Thoracic aorta (tissue), 2 donors: ENCODE data around the gene NEDD4L. TPM values are rescaled to one million over a fixed set of nuclear protein-coding genes. Genes with fewer than 3 reads are reported as not detected.

Experiments used
- ATAC-seq: fragments of 150-250 bp; one replicate; pipeline ENCODE4 v1.8.0; 2017; ENCODE audit warnings: low read depth; ENCODE audit not compliant: insufficient number of reproducible peaks, low FRiP score
- DNase-seq: peaks from one replicate; pipeline ENCODE4 v3.0.0-alpha.2; 2020; ENCODE audit warnings: low spot score
- H3K27ac ChIP-seq, 2 donors: fragments of 200-600 bp; sonication (generic); 1 replicate in 1 of 2; 2 replicates in 1 of 2; pipeline ENCODE4 v1.5.1; 2016; ENCODE audit warnings: mild to moderate bottlenecking in 2 of 2, moderate library complexity in 2 of 2
- H3K27me3 ChIP-seq: fragments of 200-600 bp; sonication (generic); replicated peaks from 2 replicates; pipeline ENCODE4 v1.6.0; 2016; ENCODE audit warnings: mild to moderate bottlenecking; ENCODE audit not compliant: insufficient read depth
- H3K36me3 ChIP-seq: fragments of 200-600 bp; sonication (generic); one replicate; pipeline ENCODE4 v1.5.1; 2016
- H3K4me1 ChIP-seq, 2 donors: fragments of 200-600 bp; sonication (generic); 1 replicate in 1 of 2; 2 replicates in 1 of 2; pipeline versions ENCODE4 v1.5.1 to v1.6.0; 2016; ENCODE audit warnings: low read depth in 2 of 2, mild to moderate bottlenecking in 1 of 2; ENCODE audit not compliant: control insufficient read depth in 1 of 2
- H3K4me3 ChIP-seq: fragments of 200-600 bp; sonication (generic); 2 replicates; pipeline ENCODE4 v1.5.1; 2016; ENCODE audit warnings: mild to moderate bottlenecking
- H3K9me3 ChIP-seq: fragments of 200-600 bp; sonication (generic); 2 replicates; pipeline ENCODE4 v1.5.1; 2016
- CTCF ChIP-seq: fragments of 200-600 bp; sonication (generic); IDR thresholded peaks from one replicate; pipeline ENCODE4 v1.5.1; 2019; ENCODE audit warnings: antibody characterized with exemption
- total RNA-seq, 2 donors: library from RNA; depleted of rRNA; stranded (reverse); fragments of >200 nt; gene quantifications; one replicate each; pipeline versions ENCODE4 v1.1.0 to v1.2.3, GENCODE V29; 2016

NEDD4L gene
- total RNA-seq, 2 donors from 2014 or later, result 13.9 to 22.9 TPM

- DNase-seq (no peak), ATAC-seq (no peak)
- no peaks in the 10 kb centered on the region for H3K27me3 ChIP-seq
- no peak overlapping the region for H3K27ac ChIP-seq
- no peaks in the 10 kb centered on the region for H3K9me3 ChIP-seq
- TF ChIP-seq CTCF, result no peak
- no peak overlapping the region for H3K4me3 ChIP-seq
- no peaks in the 10 kb centered on the region for H3K4me1 ChIP-seq
- H3K36me3 ChIP-seq, result no peaks in the 10 kb centered on the region
These were observed 311.2 kb downstream of the NEDD4L start for GRCh38 chr18:58355243-58355642.

DNA sequence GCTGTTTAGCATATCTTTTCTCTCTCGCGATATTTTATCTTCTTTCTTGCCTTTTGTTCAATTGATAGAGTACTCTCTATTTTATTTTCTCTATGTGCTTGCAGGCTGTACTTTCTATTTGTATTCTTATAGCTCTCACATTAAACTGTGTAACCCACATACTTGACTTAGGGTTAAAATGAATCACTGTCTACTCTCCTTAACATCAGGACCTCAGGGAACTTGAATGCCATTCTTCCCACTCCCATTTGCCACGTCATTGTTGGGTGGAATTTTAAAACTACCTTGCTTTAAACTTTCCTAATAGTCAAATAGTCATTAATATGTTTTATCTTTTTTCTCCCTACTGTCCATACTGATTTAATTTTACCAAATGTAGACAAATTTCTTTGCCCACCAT lies 315.2 kb downstream of the NEDD4L start:
- Histone ChIP-seq H3K4me3 (no peak overlapping the region), H3K36me3 (no peaks in the 10 kb centered on the region), H3K9me3 (no peaks in the 10 kb centered on the region), H3K27ac (no peak overlapping the region), H3K4me1 (peaks cover 0 to 6% of the 10 kb centered on the region in 2 donors), H3K27me3 (no peaks in the 10 kb centered on the region)
- TF ChIP-seq CTCF, result no peak
- ATAC-seq, result no peak
- no peak for DNase-seq

- DNase-seq (no peak), ATAC-seq (no peak)
- Histone ChIP-seq H3K36me3 (no peaks in the 10 kb centered on the region), H3K27ac (no peak overlapping the region), H3K27me3 (no peaks in the 10 kb centered on the region), H3K4me1 (peaks cover 0 to 6% of the 10 kb centered on the region in 2 donors), H3K9me3 (no peaks in the 10 kb centered on the region), H3K4me3 (no peak overlapping the region)
- TF ChIP-seq CTCF, result no peak
These were observed 315.6 kb downstream of the NEDD4L start for GRCh38 chr18:58359620-58360019.

GRCh38 chr18:58360324-58360723 lies 316.3 kb downstream of the NEDD4L start:
- Histone ChIP-seq H3K27me3 (no peaks in the 10 kb centered on the region), H3K9me3 (no peaks in the 10 kb centered on the region), H3K4me3 (no peak overlapping the region), H3K36me3 (no peaks in the 10 kb centered on the region), H3K27ac (no peak overlapping the region), H3K4me1 (peaks cover 0 to 6% of the 10 kb centered on the region in 2 donors)
- ATAC-seq, result no peak
- TF ChIP-seq CTCF, result no peak
- DNase-seq, result no peak

- DNase-seq (no peak), ATAC-seq (no peak)
- H3K27ac ChIP-seq, result no peak overlapping the region
- no peak overlapping the region for H3K4me3 ChIP-seq
- peaks cover 0 to 6% of the 10 kb centered on the region in 2 donors for H3K4me1 ChIP-seq
- H3K36me3 ChIP-seq, result no peaks in the 10 kb centered on the region
- no peaks in the 10 kb centered on the region for H3K27me3 ChIP-seq
- H3K9me3 ChIP-seq, result no peaks in the 10 kb centered on the region
- no peak for TF ChIP-seq CTCF
These were observed 317.2 kb downstream of the NEDD4L start for GRCh38 chr18:58361212-58361611.
